SK-N-SH treated with all-trans-retinoic acid at 6 μM for 48 hours (cell line): Measurements from ENCODE around the gene EPHB6.

Source experiments
- ARNTL ChIP-seq: fragments of 450-650 bp; formaldehyde crosslinking; IDR thresholded peaks from 2 replicates; pipeline ENCODE4 v1.5.0; 2020; ENCODE audit warnings: low read depth, mild to moderate bottlenecking, moderate library complexity, borderline replicate concordance
- CSRNP3 ChIP-seq: fragments of 250-450 bp; sonication (Bioruptor Pico); IDR thresholded peaks from 2 replicates; pipeline ENCODE4 v1.5.1; 2021; ENCODE audit warnings: mild to moderate bottlenecking, moderate library complexity
- ISL1 ChIP-seq: fragments of 250-450 bp; sonication (Bioruptor Pico); IDR thresholded peaks from 2 replicates; pipeline ENCODE4 v2.1.2; 2022; ENCODE audit warnings: mild to moderate bottlenecking, moderate library complexity
- PATZ1 ChIP-seq: fragments of 250-450 bp; sonication (Bioruptor Pico); IDR thresholded peaks from 2 replicates; pipeline ENCODE4 v1.8.0; 2020; ENCODE audit warnings: mild to moderate bottlenecking, moderate library complexity, borderline replicate concordance
- RARB ChIP-seq: fragments of 250-450 bp; sonication (Bioruptor Pico); IDR thresholded peaks from 2 replicates; pipeline ENCODE4 v1.8.0; 2021; ENCODE audit warnings: mild to moderate bottlenecking, moderate library complexity
- ZC3H10 ChIP-seq: fragments of 250-450 bp; sonication (Bioruptor Pico); IDR thresholded peaks from 2 replicates; pipeline ENCODE4 v1.5.1; 2021; ENCODE audit warnings: mild to moderate bottlenecking, moderate library complexity
- ZFP30 ChIP-seq: fragments of 450-650 bp; formaldehyde crosslinking; IDR thresholded peaks from 2 replicates; pipeline ENCODE4 v1.5.0; 2022; ENCODE audit warnings: mild to moderate bottlenecking, moderate library complexity

GRCh38 chr7:142847353-142847752 lies 7.5 kb upstream of the EPHB6 start:
- TF ChIP-seq ARNTL (CRISPR knock-in tag): no peak
- TF ChIP-seq PATZ1 (CRISPR knock-in tag): no peak
- TF ChIP-seq ISL1 (CRISPR knock-in tag): no peak
- TF ChIP-seq ZFP30: no peak
- no peak for TF ChIP-seq RARB (CRISPR knock-in tag)
- TF ChIP-seq CSRNP3 (CRISPR knock-in tag): no peak
- TF ChIP-seq ZC3H10 (CRISPR knock-in tag): no peak
